MCF 10A (cell line): Measurements from ENCODE around the gene ADGRF4. TPM values are rescaled to one million over a fixed set of nuclear protein-coding genes. Genes with fewer than 3 reads are reported as not detected.

Experiments
- BruUV-seq: library from RNA; stranded (reverse); fragments of 400-500 nt; replicated peaks from 2 replicates; lab custom pipeline; 2021; lab: Mats Ljungman, UMichigan
- CTCF ChIA-PET: fragments of 300-600 bp; sonication (Branson Sonifier 250); formaldehyde crosslinking; extraction: SDS; loops from one replicate; lab custom pipeline; 2021; ENCODE audit warnings: antibody characterized with exemption, inconsistent platforms; lab: Yijun Ruan, JAX
- POLR2A ChIA-PET: fragments of 300-600, 350-650 bp; sonication (Branson Sonifier 250); formaldehyde crosslinking; extraction: SDS; loops from one replicate; lab custom pipeline; 2020; ENCODE audit warnings: antibody characterized with exemption, inconsistent platforms; lab: Yijun Ruan, JAX
- DNase-seq: peaks from one replicate; pipeline ENCODE4 v3.0.0-alpha.2; 2018; ENCODE audit not compliant: unreplicated experiment
- H3K27ac Mint-ChIP-seq: one replicate; pipeline ENCODE4 v1.8.0; 2022; ENCODE audit warnings: mild to moderate bottlenecking, low read depth, mixed read lengths; ENCODE audit not compliant: unreplicated experiment
- H3K27me3 Mint-ChIP-seq: one replicate; pipeline ENCODE4 v1.8.0; 2022; ENCODE audit warnings: mixed read lengths; ENCODE audit not compliant: insufficient read depth, unreplicated experiment
- H3K36me3 Mint-ChIP-seq: one replicate; pipeline ENCODE4 v1.8.0; 2022; ENCODE audit warnings: mild to moderate bottlenecking, moderate library complexity, mixed read lengths; ENCODE audit not compliant: insufficient read depth, unreplicated experiment
- H3K4me1 Mint-ChIP-seq: one replicate; pipeline ENCODE4 v1.8.0; 2022; ENCODE audit warnings: mixed read lengths; ENCODE audit not compliant: insufficient read depth, unreplicated experiment
- H3K4me3 Mint-ChIP-seq: one replicate; pipeline ENCODE4 v1.8.0; 2022; ENCODE audit warnings: mild to moderate bottlenecking, moderate library complexity, mixed read lengths; ENCODE audit not compliant: unreplicated experiment
- H3K9me3 Mint-ChIP-seq: one replicate; pipeline ENCODE4 v1.8.0; 2022; ENCODE audit warnings: mixed read lengths; ENCODE audit not compliant: unreplicated experiment
- intact Hi-C: fragments of 100-400 bp; cut with micrococcal nuclease; formaldehyde crosslinking; loops from 2 replicates; pipeline ENCODE4 v1.14.1; 2022
- total RNA-seq: library from RNA; stranded (reverse); gene quantifications from 2 replicates; pipeline ENCODE4 v1.2.3, GENCODE V29; 2022
- TF ChIP-seq, protein P1 (sequence below): fragments of 200-600 bp; IDR thresholded peaks from one replicate; pipeline ENCODE4 v1.8.0; 2022; ENCODE audit warnings: antibody characterized with exemption, mild to moderate bottlenecking; ENCODE audit not compliant: unreplicated experiment

ADGRF4 gene
- total RNA-seq, 1 experiment from 2014 or later = 1.2 TPM

DNA sequence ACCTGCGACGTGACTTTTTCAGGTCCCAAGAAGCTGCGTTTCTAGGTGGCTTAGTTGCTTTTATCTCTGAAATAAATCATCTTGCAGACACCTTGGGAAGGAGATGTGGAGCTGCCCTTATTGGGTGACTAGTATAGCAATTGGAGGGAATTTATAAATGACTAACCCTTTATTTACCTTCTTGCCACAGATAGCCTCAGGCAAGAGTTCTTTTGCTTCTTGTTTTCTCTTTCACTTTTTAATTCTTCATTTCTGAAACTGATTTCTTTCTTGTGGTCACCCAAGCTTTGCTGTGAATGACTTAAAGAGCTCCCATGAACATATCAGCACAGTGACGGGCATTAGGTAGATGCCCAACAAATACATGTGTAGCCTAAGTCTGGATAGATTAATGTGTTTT is 3.0 kb downstream of the ADGRF4 start:
- TF ChIP-seq, protein P1, sequence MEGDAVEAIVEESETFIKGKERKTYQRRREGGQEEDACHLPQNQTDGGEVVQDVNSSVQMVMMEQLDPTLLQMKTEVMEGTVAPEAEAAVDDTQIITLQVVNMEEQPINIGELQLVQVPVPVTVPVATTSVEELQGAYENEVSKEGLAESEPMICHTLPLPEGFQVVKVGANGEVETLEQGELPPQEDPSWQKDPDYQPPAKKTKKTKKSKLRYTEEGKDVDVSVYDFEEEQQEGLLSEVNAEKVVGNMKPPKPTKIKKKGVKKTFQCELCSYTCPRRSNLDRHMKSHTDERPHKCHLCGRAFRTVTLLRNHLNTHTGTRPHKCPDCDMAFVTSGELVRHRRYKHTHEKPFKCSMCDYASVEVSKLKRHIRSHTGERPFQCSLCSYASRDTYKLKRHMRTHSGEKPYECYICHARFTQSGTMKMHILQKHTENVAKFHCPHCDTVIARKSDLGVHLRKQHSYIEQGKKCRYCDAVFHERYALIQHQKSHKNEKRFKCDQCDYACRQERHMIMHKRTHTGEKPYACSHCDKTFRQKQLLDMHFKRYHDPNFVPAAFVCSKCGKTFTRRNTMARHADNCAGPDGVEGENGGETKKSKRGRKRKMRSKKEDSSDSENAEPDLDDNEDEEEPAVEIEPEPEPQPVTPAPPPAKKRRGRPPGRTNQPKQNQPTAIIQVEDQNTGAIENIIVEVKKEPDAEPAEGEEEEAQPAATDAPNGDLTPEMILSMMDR = no peak
- H3K27ac Mint-ChIP-seq = peak overlapping the region; percentile 95
- no peaks in the 10 kb centered on the region for H3K9me3 Mint-ChIP-seq
- peak overlapping the region; percentile 12 for H3K4me3 Mint-ChIP-seq
- POLR2A ChIA-PET = interaction anchor here (0.6 to 4.8 kb wide), 8 partner anchors 16 to 70 kb away, joined by 3 to 84 read pairs (median 4); no protein-coding TSS in a partner anchor
- no TSS peak for BruUV-seq
- H3K4me1 Mint-ChIP-seq = peaks cover 36% of the 10 kb centered on the region
- CTCF ChIA-PET = interaction anchor here (0.6 to 1.5 kb wide), 9 partner anchors 11 to 1816 kb away, joined by 3 to 10 read pairs (median 4); no protein-coding TSS in a partner anchor
- H3K36me3 Mint-ChIP-seq = no peaks in the 10 kb centered on the region
- peak; percentile 84 for DNase-seq
- H3K27me3 Mint-ChIP-seq = no peaks in the 10 kb centered on the region
- intact Hi-C loops = loop anchor here (2.0 kb wide), 1 partner anchor 29 kb away; no protein-coding TSS in a partner anchor

DNA sequence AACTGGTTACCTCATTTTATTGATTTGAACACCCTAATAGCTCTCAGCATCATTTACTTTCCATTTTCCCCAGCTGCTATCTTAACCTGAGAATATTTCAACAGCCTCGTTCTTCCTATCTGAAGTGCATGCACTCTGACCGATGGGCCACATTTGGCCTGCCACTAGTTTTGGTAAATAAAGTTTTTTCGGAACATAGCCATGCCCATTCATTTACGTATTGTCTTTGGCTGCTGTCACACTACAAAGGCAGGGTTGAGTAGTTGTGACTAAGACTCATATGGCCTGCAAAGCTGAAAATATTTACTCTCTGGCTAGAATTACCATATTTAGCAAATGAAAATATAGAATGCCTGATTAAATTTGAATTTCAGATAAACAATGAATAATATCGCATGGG is 10.8 kb downstream of the ADGRF4 start:
- DNase-seq = no peak
- Mint-ChIP-seq H3K27me3 (no peaks in the 10 kb centered on the region), H3K4me3 (no peak overlapping the region), H3K36me3 (peaks cover 7% of the 10 kb centered on the region), H3K27ac (no peak overlapping the region), H3K4me1 (peaks cover 5% of the 10 kb centered on the region), H3K9me3 (no peaks in the 10 kb centered on the region)
- BruUV-seq = no TSS peak
- ChIA-PET CTCF (interaction anchor here (0.5 to 2.2 kb wide), 4 partner anchors 18 to 197 kb away, joined by 3 to 5 read pairs (median 5); no protein-coding TSS in a partner anchor), POLR2A (interaction anchor here (0.7 to 0.8 kb wide), 2 partner anchors 20 to 347 kb away, joined by 3 read pairs; no protein-coding TSS in a partner anchor)
- intact Hi-C loops = no loop called here
- TF ChIP-seq, protein P1 = no peak

DNA sequence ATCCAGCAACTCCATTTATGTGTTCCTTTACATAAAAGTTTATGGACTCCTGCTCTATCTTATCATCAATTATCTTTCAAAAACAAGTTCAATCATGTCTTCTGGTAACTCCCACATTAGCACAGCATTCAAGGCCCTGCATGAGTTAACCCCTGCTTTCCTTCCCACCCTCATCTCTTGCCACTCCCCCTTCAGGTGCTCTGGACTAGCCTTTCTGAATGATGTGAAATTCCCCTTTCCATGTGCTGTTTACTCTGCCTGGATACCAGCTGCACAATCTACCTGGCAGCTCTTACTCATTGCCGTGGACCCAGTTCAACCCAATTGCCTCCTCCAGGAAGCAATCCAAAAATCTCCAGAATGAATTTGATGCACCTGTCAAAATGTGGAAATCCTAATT is 11.9 kb downstream of the ADGRF4 start:
- no peaks in the 10 kb centered on the region for H3K27me3 Mint-ChIP-seq
- no peaks in the 10 kb centered on the region for H3K9me3 Mint-ChIP-seq
- ChIA-PET CTCF (interaction anchor here (2.2 kb wide), 1 partner anchor 79 kb away, joined by 5 read pairs; no protein-coding TSS in a partner anchor), POLR2A (interaction anchor here (0.9 kb wide), 1 partner anchor 10 kb away, joined by 5 read pairs; no protein-coding TSS in a partner anchor)
- peaks cover 5% of the 10 kb centered on the region for H3K4me1 Mint-ChIP-seq
- no TSS peak for BruUV-seq
- H3K36me3 Mint-ChIP-seq = peaks cover 7% of the 10 kb centered on the region
- no peak overlapping the region for H3K27ac Mint-ChIP-seq
- H3K4me3 Mint-ChIP-seq = no peak overlapping the region
- intact Hi-C loops = no loop called here
- DNase-seq = no peak
- TF ChIP-seq, protein P1 = no peak

DNA sequence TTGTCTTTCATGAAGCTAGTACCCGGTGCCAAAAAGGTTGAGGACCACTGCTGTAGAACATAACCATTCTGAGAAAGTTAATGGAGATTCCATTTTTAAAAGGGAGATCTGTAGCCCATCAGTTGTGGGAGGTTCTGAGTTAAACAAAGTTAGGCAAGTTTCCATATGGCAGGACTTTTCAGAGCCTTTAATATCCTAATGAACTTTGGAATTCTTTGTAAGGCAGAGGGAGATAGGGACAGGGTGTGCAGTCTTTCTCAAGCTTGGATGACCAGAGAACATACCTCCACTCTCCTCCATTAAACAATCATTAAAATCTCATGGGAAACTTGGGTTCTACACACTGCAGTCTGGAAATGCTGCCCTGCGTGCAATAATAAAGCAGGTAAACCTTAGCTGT is 14.8 kb downstream of the ADGRF4 start:
- Mint-ChIP-seq H3K27me3 (no peaks in the 10 kb centered on the region), H3K27ac (no peak overlapping the region), H3K36me3 (peaks cover 7% of the 10 kb centered on the region), H3K4me1 (peaks cover 5% of the 10 kb centered on the region), H3K4me3 (no peak overlapping the region), H3K9me3 (no peaks in the 10 kb centered on the region)
- TF ChIP-seq, protein P1 = no peak
- BruUV-seq = no TSS peak
- DNase-seq = no peak
- CTCF ChIA-PET = interaction anchor here (0.5 to 1.6 kb wide), 4 partner anchors 12 to 470 kb away, joined by 3 to 7 read pairs (median 3); no protein-coding TSS in a partner anchor
- intact Hi-C loops = no loop called here
- POLR2A ChIA-PET = interaction anchor here (0.6 kb wide), 1 partner anchor 10 kb away, joined by 3 read pairs; no protein-coding TSS in a partner anchor
